NCI-H2107 (cell line): Measurements from ENCODE around the gene NTRK2.
"Not testable (repeated sequence)": the region's sequence is repeated elsewhere in the genome, so short reads cannot be mapped to it uniquely, and the experiment has no call there.

ENCODE experiments used
- DNase-seq: peaks from one replicate; lab custom pipeline; 2025; lab: John Stamatoyannopoulos, UW

NTRK2 gene

GRCh38 chr9:84893419-84894128 lies 224.0 kb downstream of the NTRK2 start:
- DNase-seq = no peak

DNA sequence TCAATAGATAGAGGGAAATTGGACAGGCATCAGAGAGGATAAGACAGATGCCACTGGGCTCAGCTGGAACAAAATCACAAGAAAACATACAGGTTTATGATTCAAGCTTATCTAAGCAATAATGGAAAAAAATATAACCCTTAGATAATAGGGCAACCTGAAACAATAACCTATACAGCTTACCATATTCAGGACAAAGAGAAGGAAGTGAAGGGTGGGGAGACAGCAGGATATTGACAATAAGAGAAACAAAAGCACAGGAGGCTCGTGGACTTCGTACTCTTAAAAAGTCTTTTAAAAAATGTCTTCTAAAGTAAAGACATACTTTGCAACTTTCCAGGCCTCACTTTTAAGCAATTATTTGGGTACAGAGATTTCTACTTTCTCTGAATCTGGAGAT lies 225.3 kb downstream of the NTRK2 start:
- no peak for DNase-seq

DNA sequence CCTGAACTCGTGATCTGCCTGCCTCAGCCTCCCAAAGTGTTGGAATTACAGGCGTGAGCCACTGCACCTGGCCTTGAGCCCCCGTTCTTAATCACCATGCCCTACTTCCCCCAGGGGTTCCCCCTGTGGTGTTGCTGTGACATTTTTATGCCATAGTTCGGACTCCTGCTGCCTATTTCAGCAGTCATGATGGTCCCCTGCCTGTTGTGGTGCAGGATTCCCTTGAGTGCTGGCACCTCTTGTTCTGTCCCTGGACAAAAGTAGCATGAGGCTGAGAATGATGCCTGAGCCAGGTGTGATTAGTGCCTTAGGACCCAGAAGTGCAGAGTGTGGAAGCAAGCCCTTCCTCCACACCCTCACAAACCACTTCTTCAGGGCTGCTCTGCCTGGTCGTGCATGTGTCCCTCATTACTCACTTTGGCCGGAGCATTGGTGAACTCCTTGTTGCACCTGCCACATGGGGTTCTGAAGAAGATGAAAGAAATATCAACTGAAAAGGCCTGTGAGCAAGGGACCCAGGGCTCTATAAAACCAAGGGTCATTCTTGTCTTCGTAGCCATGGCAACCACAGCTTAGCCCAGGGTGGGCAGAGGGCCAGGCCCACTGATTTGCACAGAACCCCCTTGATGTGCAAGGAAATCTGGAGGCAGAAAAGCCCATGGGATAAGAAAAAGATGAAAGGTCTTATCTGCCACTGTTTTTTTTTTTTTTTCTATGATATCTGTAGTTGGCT lies 228.0 kb downstream of the NTRK2 start:
- DNase-seq = no peak

GRCh38 chr9:84898188-84898587 lies 228.7 kb downstream of the NTRK2 start:
- no peak for DNase-seq

DNA sequence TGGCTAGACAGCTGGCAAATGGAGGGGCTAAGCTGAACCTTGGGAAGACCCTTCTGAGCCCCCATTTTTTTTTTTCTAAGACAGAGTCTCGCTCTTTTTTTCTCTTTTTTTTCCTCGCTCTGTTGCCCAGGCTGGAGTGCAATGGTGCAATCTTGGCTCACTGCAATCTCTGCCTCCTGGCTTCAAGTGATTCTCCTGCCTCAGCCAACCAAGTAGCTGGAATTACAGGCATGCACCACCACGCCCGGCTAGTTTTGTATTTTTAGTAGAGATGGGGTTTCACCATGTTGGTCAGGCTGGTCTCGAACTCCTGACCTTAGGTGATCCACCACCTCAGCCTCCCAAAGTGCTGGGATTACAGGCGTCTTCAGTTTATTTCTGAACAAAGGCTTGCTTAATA lies 229.1 kb downstream of the NTRK2 start:
- not testable (repeated sequence) for DNase-seq

DNA sequence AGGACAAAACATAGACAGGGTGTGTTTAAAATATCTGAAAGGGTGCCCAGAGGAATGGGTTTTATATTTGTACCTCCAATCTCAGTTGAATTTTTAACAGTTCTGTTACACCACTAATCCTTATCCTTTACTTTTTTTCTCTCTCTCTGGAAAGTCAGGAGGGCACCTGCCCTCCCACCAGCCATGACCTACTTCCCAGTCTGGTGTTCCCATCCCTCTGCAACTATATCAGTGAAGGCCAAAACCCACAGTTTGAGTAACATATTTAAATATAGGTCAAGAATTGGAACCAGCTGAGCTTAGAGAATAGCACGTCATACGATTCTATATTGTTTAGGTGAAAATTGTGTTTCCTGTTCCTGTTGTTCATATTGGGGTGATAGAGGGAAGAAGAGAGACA lies 229.8 kb downstream of the NTRK2 start:
- DNase-seq = no peak

DNA sequence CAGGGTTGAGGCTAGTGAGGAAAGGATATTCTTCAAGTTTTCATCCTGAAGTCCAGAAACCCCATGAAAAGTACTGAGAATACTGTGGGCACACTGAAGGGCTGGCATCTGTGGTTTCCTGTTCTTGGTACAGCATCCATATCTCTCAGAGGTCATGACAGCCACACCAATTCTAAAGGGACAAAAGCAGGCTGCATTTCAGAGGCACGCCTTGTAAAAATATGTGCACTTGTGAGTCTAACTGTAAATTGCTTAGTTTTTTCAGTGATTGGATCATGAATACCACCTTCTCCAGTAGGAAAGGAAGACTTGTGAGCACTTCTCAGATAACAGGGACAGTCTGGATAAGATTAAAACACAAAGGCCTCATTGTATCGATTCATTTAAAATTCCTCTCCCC lies 230.9 kb downstream of the NTRK2 start:
- DNase-seq = no peak

- no peak for DNase-seq
These were observed 234.4 kb downstream of the NTRK2 start for GRCh38 chr9:84903963-84904362.

DNA sequence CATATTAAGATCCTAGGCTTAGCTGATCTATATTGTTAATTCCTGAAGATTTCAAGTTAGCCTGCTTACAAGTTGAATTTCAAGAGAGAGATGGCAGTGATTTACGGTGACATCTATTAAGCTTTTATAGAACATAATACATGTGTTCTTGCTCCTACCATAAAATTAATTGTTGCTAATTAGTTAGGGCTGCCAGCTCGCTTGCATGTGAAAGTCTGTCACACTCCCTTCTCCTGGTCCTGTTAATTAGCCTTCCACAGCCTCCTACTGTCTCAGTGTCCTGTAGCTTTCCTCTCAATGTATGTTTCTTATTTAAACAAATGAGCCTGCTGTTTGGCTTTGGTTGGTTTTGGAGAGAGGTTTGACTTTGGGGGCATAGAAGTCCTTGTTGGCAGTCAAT lies 247.2 kb downstream of the NTRK2 start:
- DNase-seq = no peak

- no peak for DNase-seq
These were observed 248.0 kb downstream of the NTRK2 start for GRCh38 chr9:84917366-84918070.

GRCh38 chr9:84919440-84919839 lies 249.9 kb downstream of the NTRK2 start:
- no peak for DNase-seq

DNA sequence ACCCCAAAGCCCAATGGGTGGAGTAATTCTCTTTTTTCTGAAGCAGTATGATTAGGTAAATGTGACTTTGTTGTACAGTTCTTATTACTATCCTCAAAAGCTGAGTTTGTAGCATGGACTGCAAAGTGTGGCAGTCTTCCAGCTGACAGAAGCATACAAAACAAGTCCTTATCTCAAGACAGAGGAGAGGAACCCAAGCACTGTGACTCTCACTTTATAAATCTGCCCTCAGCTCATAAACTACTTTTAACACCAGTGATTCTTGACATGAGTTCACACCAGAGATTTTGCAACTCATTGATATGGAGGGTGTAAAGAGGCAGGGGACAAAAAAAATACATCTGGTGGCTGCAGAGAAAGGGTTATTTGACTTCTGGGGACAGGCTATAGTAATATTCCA lies 251.6 kb downstream of the NTRK2 start:
- no peak for DNase-seq

DNA sequence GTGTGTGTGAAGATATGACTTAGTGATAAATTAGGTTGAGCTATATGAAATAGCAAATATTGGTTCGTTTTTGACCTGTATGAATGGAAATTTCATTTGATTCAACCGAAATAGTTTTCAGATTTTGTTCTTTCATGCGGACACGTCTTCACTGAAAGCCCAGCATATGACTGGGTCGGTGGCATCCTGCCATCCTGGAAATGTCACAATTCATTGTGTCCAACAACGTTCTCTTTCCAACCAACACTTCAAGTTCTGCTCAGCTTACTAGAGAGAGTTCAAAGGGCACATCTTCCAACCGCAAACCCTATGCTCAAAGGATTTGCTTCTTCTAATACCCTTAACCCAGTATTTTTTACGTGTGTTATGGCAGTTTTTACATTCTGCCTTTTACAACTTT lies 252.5 kb downstream of the NTRK2 start:
- DNase-seq = no peak

- DNase-seq = no peak
These were observed 254.7 kb downstream of the NTRK2 start for GRCh38 chr9:84924266-84924665.

DNA sequence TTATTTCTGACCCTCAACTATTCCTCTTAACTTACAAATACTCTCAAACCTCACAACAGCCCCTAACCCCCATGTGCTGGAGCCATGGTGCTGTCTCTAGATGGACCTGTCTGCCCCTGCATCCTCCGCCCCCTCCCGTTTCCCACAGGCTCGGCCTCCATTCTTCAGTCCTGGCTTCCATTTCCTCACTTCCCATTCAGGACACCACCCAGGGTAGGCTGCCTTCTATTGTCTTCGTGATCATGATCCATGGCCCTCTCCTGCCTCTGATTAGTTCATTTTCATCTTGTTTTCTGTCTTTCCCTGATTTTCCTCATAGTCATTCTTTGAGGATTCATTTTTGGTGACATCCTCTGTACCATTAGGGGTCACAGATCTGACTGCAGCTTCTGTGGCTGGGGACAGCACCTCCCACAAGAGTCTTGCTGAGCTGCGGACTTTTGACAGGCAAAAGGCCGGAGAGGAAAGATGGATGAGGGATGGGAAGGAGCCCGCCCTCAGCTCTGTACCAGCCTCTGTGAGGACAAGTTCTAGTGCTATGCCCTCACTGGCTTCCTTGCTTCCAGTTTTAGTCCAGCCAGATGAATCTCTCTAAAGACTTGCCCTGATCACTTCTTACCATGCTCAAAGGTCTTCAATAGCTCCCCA lies 255.8 kb downstream of the NTRK2 start:
- DNase-seq = no peak

DNA sequence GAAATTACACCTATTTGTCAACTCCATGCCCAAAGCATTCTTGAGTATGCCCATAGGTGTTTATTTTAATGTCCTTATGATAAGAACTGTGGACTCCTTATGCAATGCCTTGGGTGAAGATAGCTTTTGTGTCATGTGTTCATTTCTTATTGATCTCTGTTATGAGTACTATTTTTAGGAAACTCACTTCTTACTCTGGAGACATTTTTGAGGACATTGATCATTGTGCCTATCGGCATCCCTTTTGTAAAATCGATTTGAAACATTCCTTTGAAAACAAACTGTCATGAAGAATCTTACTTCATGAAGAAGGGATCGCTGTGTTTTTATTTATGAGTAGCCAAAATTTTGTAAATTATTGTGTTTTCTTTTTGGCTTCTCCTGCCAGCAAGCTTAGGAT lies 257.3 kb downstream of the NTRK2 start:
- DNase-seq = no peak

GRCh38 chr9:84928419-84928818 lies 258.9 kb downstream of the NTRK2 start:
- no peak for DNase-seq

GRCh38 chr9:84929068-84929467 lies 259.5 kb downstream of the NTRK2 start:
- no peak for DNase-seq

DNA sequence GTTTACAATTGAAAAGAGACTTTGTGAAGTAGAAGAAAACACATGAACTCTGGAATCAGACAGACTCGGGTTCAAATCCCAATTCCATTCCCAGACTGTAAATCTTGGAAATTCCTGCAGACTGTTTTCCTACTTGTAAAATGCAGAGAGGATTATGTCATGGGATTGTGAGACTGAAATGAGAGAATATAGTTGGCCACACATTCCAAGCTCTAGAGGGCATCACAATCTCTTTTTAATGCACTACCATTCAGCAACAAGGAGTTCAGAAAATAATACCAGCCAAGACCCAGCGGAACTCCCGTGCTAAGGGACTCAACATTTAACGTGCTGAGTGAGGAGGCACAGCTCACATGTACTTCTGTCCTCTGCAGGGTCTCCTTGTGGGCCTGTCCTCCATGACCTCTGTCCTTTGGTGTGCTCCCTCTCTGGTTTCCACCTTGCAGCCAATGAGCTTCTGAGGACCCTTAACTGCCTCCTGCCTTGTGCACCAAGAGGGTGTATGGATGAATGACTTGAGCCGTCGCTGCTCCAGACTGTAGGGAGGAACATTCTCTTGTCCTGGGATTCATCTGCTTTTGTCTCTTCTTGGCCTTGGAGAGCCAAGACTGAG lies 263.5 kb downstream of the NTRK2 start:
- DNase-seq = no peak

DNA sequence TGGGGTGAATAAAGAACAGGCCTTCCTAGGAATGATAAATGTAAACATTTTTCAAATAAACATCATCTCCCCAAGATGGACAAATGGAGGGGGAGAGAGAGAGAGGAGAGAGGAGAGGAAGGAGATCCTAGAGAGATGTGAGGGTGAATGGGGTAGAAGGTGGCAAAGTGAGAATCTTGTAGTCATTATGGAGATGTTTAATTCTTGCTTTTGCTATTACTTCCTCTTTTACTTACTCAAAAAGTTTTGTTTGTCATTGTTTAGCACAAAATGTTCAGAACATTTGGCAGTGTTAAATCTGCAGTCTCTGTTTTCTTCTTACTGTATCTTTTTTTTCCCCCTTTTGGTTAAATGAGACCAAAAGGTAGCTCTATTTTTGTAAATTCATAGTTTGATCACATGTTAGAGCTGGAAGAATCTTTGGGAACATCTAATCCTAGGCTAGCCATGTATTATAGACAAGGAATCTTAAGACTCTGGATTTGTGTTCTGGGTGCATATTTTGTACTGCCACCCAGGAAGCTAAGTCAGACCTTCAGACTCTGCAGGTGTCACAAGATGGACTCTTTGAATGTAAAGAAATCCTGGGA lies 266.1 kb downstream of the NTRK2 start:
- DNase-seq = no peak

GRCh38 chr9:84937180-84937579 lies 267.7 kb downstream of the NTRK2 start:
- no peak for DNase-seq

- no peak for DNase-seq
These were observed 268.1 kb downstream of the NTRK2 start for GRCh38 chr9:84937581-84937980.
